ENCODE measurements around the gene ZNF254.

DNA sequence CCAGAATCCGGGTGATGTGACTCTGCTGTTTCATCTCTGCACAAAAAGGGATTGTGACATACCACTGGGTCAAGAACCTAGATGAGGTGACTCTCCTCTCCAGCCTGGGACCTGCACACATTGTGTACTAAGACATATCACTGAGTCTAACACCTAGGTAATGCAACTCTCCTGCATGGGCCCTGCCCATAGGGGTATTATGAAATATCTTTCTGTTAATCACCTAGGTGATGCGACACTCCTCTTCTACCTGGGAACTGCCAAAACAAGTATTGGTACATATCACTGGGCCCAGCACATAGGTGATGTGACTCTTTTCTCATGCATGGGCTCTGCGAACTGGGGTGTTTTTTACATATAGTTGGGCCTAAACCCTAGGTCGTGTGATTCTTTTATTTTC, 35.5 kb upstream of the ZNF254 start:
- TF ChIP-seq, protein P1, sequence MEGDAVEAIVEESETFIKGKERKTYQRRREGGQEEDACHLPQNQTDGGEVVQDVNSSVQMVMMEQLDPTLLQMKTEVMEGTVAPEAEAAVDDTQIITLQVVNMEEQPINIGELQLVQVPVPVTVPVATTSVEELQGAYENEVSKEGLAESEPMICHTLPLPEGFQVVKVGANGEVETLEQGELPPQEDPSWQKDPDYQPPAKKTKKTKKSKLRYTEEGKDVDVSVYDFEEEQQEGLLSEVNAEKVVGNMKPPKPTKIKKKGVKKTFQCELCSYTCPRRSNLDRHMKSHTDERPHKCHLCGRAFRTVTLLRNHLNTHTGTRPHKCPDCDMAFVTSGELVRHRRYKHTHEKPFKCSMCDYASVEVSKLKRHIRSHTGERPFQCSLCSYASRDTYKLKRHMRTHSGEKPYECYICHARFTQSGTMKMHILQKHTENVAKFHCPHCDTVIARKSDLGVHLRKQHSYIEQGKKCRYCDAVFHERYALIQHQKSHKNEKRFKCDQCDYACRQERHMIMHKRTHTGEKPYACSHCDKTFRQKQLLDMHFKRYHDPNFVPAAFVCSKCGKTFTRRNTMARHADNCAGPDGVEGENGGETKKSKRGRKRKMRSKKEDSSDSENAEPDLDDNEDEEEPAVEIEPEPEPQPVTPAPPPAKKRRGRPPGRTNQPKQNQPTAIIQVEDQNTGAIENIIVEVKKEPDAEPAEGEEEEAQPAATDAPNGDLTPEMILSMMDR (IDR thresholded peaks at IDR 0.05), result no peak
- no peak for TF ChIP-seq POLR2A (IDR thresholded peaks at IDR 0.05)

Measured in esophagus squamous epithelium (tissue), 4 donors.